Measurements from ENCODE around the gene GJC2. TPM values are rescaled to one million over a fixed set of nuclear protein-coding genes. Genes with fewer than 3 reads are reported as not detected.
A peak's percentile ranks its signal among the peaks of the same experiment; 100 is the strongest.

GJC2 gene
- total RNA-seq, 4 donors from 2014 or later = 6.9 to 15.1 (median 9.9) TPM

DNA sequence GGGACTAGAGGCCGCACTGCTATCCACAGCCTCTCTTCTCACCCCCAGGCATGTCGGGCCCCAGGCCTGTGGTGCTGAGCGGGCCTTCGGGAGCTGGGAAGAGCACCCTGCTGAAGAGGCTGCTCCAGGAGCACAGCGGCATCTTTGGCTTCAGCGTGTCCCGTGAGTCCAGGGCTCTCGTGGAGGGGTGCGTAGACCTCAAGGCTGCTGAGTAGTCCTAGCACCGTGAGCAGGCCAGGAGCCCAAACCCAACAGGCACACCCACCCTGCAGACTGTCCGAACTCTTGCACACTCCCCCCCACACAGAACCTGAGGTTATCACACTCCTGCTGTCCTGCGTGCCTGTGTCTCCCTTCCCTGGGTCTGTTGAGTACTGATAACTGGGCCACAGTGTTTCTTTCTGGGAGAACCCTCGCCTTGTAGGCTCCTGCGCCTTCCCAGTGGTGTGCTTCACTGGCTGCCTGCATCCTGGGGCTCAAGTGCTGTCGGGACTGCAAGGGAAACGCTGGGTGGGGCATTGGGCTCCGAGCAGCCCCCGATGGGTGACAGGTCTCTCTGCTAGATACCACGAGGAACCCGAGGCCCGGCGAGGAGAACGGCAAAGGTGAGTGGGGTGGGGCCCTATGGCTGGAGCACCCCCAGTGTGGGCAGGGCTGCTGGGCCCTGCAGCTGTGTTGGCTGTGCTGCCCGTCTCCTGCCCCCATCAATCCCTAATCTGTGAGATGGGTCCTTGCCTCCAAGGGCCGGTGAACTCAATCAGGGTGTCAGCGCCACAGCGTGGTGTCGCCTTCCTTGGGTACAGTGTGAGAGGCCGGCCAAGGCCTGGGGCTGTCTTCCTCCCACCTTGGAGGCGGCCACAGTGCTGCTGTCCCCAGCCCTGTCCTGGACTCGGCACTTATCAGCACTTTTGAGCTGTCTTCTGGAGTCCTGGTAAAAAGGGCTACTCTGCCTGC lies 4.0 kb upstream of the GJC2 start:
- Histone ChIP-seq H3K4me3 (no peak overlapping the region), H3K36me3 (peaks cover 0 to 39% (median 7%) of the 10 kb centered on the region in 3 donors), H3K27ac (peak overlapping the region in 3 of 4 donors; percentile 14 to 96 (median 43)), H3K9me3 (no peaks in the 10 kb centered on the region), H3K4me1 (peaks cover 0 to 89% (median 57%) of the 10 kb centered on the region in 4 donors), H3K27me3 (no peaks in the 10 kb centered on the region)
- WGBS, 2 donors = 86 to 91% methylated on average over 31 of the region's 31 CpGs
- no peak for TF ChIP-seq CTCF (IDR thresholded peaks at IDR 0.05)
- TF ChIP-seq POLR2A (IDR thresholded peaks at IDR 0.05) = no peak
- DNase-seq (ENCODE audit: low spot score in 2 of 2) = no peak

- Histone ChIP-seq H3K4me3 (no peak overlapping the region), H3K36me3 (peaks cover 0 to 39% (median 7%) of the 10 kb centered on the region in 3 donors), H3K27me3 (no peaks in the 10 kb centered on the region), H3K27ac (peak overlapping the region; percentile 36 to 96 (median 67)), H3K9me3 (no peaks in the 10 kb centered on the region), H3K4me1 (peaks cover 0 to 90% (median 59%) of the 10 kb centered on the region in 4 donors)
- no peak for DNase-seq (ENCODE audit: low spot score in 2 of 2)
- no peak for TF ChIP-seq CTCF (IDR thresholded peaks at IDR 0.05)
- TF ChIP-seq EP300 (IDR thresholded peaks at IDR 0.05) = peak in 1 of 2 donors; percentile 19
- peak in 1 of 2 donors; percentile 3 for TF ChIP-seq POLR2A (IDR thresholded peaks at IDR 0.05)
- WGBS, 2 donors = 80 to 82% methylated on average over 15 to 18 of the region's 18 CpGs
These were observed 3.1 kb upstream of the GJC2 start for GRCh38 chr1:228146417-228147150.

- no peak overlapping the region for H3K4me3 ChIP-seq
- no peaks in the 10 kb centered on the region for H3K9me3 ChIP-seq
- 90 to 91% methylated on average over 14 to 17 of the region's 20 CpGs for WGBS, 2 donors
- H3K27me3 ChIP-seq = no peaks in the 10 kb centered on the region
- peaks cover 0 to 90% (median 56%) of the 10 kb centered on the region in 4 donors for H3K4me1 ChIP-seq
- H3K27ac ChIP-seq = peak overlapping the region; percentile 54 to 96 (median 88)
- DNase-seq (ENCODE audit: low spot score in 2 of 2) = peak in 1 of 2 donors; percentile 12
- H3K36me3 ChIP-seq = peaks cover 0 to 39% (median 7%) of the 10 kb centered on the region in 3 donors
- TF ChIP-seq CTCF (IDR thresholded peaks at IDR 0.05) (no peak), EP300 (IDR thresholded peaks at IDR 0.05) (peak in 1 of 2 donors; percentile 7), POLR2A (IDR thresholded peaks at IDR 0.05) (peak in 1 of 2 donors; percentile 4)
These were observed 2.5 kb upstream of the GJC2 start for GRCh38 chr1:228147151-228147693.

DNA sequence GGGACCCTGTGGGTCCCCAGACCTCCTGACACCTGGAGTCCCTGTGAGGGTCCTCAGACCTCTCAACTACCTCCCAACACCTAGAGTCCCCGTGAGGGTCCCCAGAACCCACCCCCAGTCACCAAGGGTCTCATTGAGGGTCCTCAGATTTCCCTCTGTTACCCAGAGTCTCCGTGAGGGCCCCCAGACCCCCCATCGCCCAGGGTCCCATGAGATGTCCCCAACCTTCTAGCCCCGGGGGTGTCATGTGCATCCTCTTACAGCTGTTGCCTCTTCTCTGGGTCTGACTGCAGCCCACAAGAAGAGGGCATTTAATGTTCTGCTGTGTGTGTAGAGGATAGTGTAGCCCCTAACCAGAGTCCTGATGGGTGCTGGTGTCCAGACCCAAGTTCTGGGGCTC lies 2.0 kb upstream of the GJC2 start:
- peak overlapping the region; percentile 54 to 96 (median 88) for H3K27ac ChIP-seq
- WGBS, 2 donors = 89 to 90% methylated on average over 4 of the region's 4 CpGs
- DNase-seq (ENCODE audit: low spot score in 2 of 2) = no peak
- H3K9me3 ChIP-seq = no peaks in the 10 kb centered on the region
- H3K4me1 ChIP-seq = peaks cover 0 to 89% (median 51%) of the 10 kb centered on the region in 4 donors
- H3K27me3 ChIP-seq = no peaks in the 10 kb centered on the region
- no peak for TF ChIP-seq POLR2A (IDR thresholded peaks at IDR 0.05)
- no peak for TF ChIP-seq EP300 (IDR thresholded peaks at IDR 0.05)
- no peak overlapping the region for H3K4me3 ChIP-seq
- H3K36me3 ChIP-seq = peaks cover 0 to 39% (median 7%) of the 10 kb centered on the region in 3 donors

- H3K4me1 ChIP-seq = peaks cover 0 to 83% (median 46%) of the 10 kb centered on the region in 4 donors
- no peaks in the 10 kb centered on the region for H3K9me3 ChIP-seq
- H3K4me3 ChIP-seq = no peak overlapping the region
- no peaks in the 10 kb centered on the region for H3K27me3 ChIP-seq
- WGBS, 2 donors = 50 to 67% methylated on average over 6 to 9 of the region's 18 CpGs
- no peak for TF ChIP-seq EP300 (IDR thresholded peaks at IDR 0.05)
- no peak for TF ChIP-seq CTCF (IDR thresholded peaks at IDR 0.05)
- peaks cover 0 to 39% (median 7%) of the 10 kb centered on the region in 3 donors for H3K36me3 ChIP-seq
- H3K27ac ChIP-seq = peak overlapping the region; percentile 77 to 96 (median 88)
- peak in 1 of 2 donors; percentile 13 for DNase-seq (ENCODE audit: low spot score in 2 of 2)
These were observed 1.4 kb upstream of the GJC2 start for GRCh38 chr1:228148196-228148861.

Measured in tibial nerve (tissue), 4 donors.